CD4-positive, alpha-beta T cell treated with Interferon gamma for 1 hour (primary cell): ENCODE results near the gene RUNX2.
"Not testable (repeated sequence)": the region's sequence is repeated elsewhere in the genome, so short reads cannot be mapped to it uniquely, and the experiment has no call there.

ENCODE experiments used
- DNase-seq: peaks from one replicate; pipeline ENCODE4 v3.0.0-alpha.2; 2020

RUNX2 gene

GRCh38 chr6:45655745-45656476 is 327.8 kb downstream of the RUNX2 start:
- DNase-seq: no peak

GRCh38 chr6:45657226-45657625 is 329.1 kb downstream of the RUNX2 start:
- no peak for DNase-seq

- DNase-seq: no peak
Measured at GRCh38 chr6:45658400-45658799, 330.3 kb downstream of the RUNX2 start.

- DNase-seq: no peak
Measured at GRCh38 chr6:45658958-45659357, 330.8 kb downstream of the RUNX2 start.

- no peak for DNase-seq
Measured at GRCh38 chr6:45661661-45662060, 333.5 kb downstream of the RUNX2 start.

GRCh38 chr6:45663251-45664221 is 335.4 kb downstream of the RUNX2 start:
- peak; percentile 27 for DNase-seq

- no peak for DNase-seq
Measured at GRCh38 chr6:45664707-45665106, 336.6 kb downstream of the RUNX2 start.

GRCh38 chr6:45665859-45666258 is 337.7 kb downstream of the RUNX2 start:
- DNase-seq: no peak

GRCh38 chr6:45666846-45667245 is 338.7 kb downstream of the RUNX2 start:
- DNase-seq: no peak

GRCh38 chr6:45667300-45667699 is 339.2 kb downstream of the RUNX2 start:
- no peak for DNase-seq

- no peak for DNase-seq
Measured at GRCh38 chr6:45667766-45668165, 339.6 kb downstream of the RUNX2 start.

- DNase-seq: no peak
Measured at GRCh38 chr6:45668705-45669104, 340.6 kb downstream of the RUNX2 start.

GRCh38 chr6:45673167-45673566 is 345.0 kb downstream of the RUNX2 start:
- DNase-seq: not testable (repeated sequence)

- DNase-seq: not testable (repeated sequence)
Measured at GRCh38 chr6:45675166-45675565, 347.0 kb downstream of the RUNX2 start.

- DNase-seq: no peak
Measured at GRCh38 chr6:45675634-45676033, 347.5 kb downstream of the RUNX2 start.

GRCh38 chr6:45676380-45676779 is 348.2 kb downstream of the RUNX2 start:
- no peak for DNase-seq

GRCh38 chr6:45677381-45678284 is 349.5 kb downstream of the RUNX2 start:
- peak; percentile 64 for DNase-seq

GRCh38 chr6:45678285-45678607 is 350.1 kb downstream of the RUNX2 start:
- no peak for DNase-seq

GRCh38 chr6:45679163-45679562 is 351.0 kb downstream of the RUNX2 start:
- DNase-seq: no peak

GRCh38 chr6:45679631-45680030 is 351.5 kb downstream of the RUNX2 start:
- DNase-seq: no peak

GRCh38 chr6:45681860-45682511 is 353.9 kb downstream of the RUNX2 start:
- DNase-seq: peak; percentile 88

- DNase-seq: no peak
Measured at GRCh38 chr6:45684476-45684875, 356.3 kb downstream of the RUNX2 start.
